HepG2 (cell line): Measurements from ENCODE around the gene SLC48A1. TPM values are rescaled to one million over a fixed set of nuclear protein-coding genes. Genes with fewer than 3 reads are reported as not detected.

ENCODE experiments used
- ATAC-seq: fragments of 200-7000 bp; cut with Tn5 transposase; 3 replicates; pipeline ENCODE4 v1.9.1; 2020; ENCODE audit warnings: mild to moderate bottlenecking, moderate library complexity
- BruUV-seq: library from RNA; stranded (reverse); fragments of 400-500 nt; replicated peaks from 2 replicates; lab custom pipeline; 2021; lab: Mats Ljungman, UMichigan
- CTCF ChIA-PET: fragments of 300-600 bp; formaldehyde crosslinking; extraction: SDS; loops from one replicate; lab custom pipeline; 2021; ENCODE audit warnings: low total read pairs, inconsistent platforms, low intra/inter-chr PET ratio; lab: Yijun Ruan, JAX
- POLR2A ChIA-PET: fragments of 350-600 bp; sonication (Branson Sonifier 250); formaldehyde crosslinking; loops from one replicate; lab custom pipeline; 2020; ENCODE audit warnings: antibody characterized with exemption, inconsistent platforms; lab: Yijun Ruan, JAX
- DNase-seq: peaks from one replicate; pipeline ENCODE4 v3.0.0-alpha.2; 2015; ENCODE audit warnings: low spot score
- FAIRE-seq: peaks from 3 replicates; lab custom pipeline; 2011; peaks lifted over from hg19 to GRCh38; lab: Jason Lieb, UNC
- H2AFZ ChIP-seq: one replicate; pipeline ENCODE4 v1.6.1; 2011; ENCODE audit warnings: low read length, inconsistent platforms
- H3K27ac ChIP-seq: fragments of 300-600 bp; 3 replicates; pipeline ENCODE4 v1.8.0; 2011; ENCODE audit warnings: mixed run types, mild to moderate bottlenecking, mixed read lengths, low read length, inconsistent platforms; ENCODE audit not compliant: insufficient read depth; ENCODE audit errors: extremely low read length
- H3K27me3 ChIP-seq, 2 experiments: fragments of 200-600 bp in 1 of 2; 2 replicates in 1 of 2; 3 replicates in 1 of 2; pipeline versions ENCODE4 v1.6.0 to v1.8.0; 2011; ENCODE audit warnings: low read length in 2 of 2, mild to moderate bottlenecking in 2 of 2, moderate library complexity in 2 of 2, inconsistent platforms in 1 of 2; ENCODE audit not compliant: insufficient read depth in 2 of 2, control insufficient read depth in 1 of 2
- H3K36me3 ChIP-seq, 2 experiments: fragments of 200-600 bp in 1 of 2; replicated peaks in 1 of 2; 2 replicates in 1 of 2; 3 replicates in 1 of 2; pipeline versions ENCODE4 v1.5.1 to v1.8.0; 2011; ENCODE audit warnings: low read length in 2 of 2, inconsistent platforms in 1 of 2; ENCODE audit not compliant: insufficient read depth in 2 of 2, control insufficient read depth in 1 of 2
- H3K4me1 ChIP-seq: 2 replicates; pipeline ENCODE4 v1.5.1; 2012; ENCODE audit warnings: low read length, inconsistent platforms; ENCODE audit not compliant: insufficient read depth
- H3K4me2 ChIP-seq: 2 replicates; pipeline ENCODE4 v1.6.0; 2011; ENCODE audit warnings: low read depth, low read length, inconsistent platforms
- H3K4me3 ChIP-seq, 3 experiments: fragments of 200-600 bp in 1 of 3; sonication (generic), shearing (Covaris generic) in 1 of 3; replicated peaks in 1 of 3; 2 replicates each; pipeline ENCODE4 v1.5.1; 2011 to 2016; ENCODE audit warnings: low read length in 3 of 3, inconsistent platforms in 2 of 3, low read depth in 2 of 3, mild to moderate bottlenecking in 2 of 3, control low read depth in 1 of 3, mixed read lengths in 1 of 3; ENCODE audit not compliant: insufficient read depth in 1 of 3
- H3K79me2 ChIP-seq: one replicate; pipeline ENCODE4 v1.6.1; 2011; ENCODE audit warnings: low read length, inconsistent platforms; ENCODE audit not compliant: insufficient read depth
- H3K9ac ChIP-seq: 2 replicates; pipeline ENCODE4 v1.6.0; 2011; ENCODE audit warnings: mild to moderate bottlenecking, low read depth, low read length, inconsistent platforms; ENCODE audit not compliant: insufficient read depth
- H3K9me3 ChIP-seq: 2 replicates; pipeline ENCODE4 v1.5.1; 2012; ENCODE audit warnings: mild to moderate bottlenecking, low read length
- H4K20me1 ChIP-seq: 2 replicates; pipeline ENCODE4 v1.6.0; 2011; ENCODE audit warnings: inconsistent platforms, mild to moderate bottlenecking, low read length, moderate library complexity; ENCODE audit not compliant: insufficient read depth
- CHD4 ChIP-seq: fragments of 200-600 bp; sonication (generic); IDR thresholded peaks from 2 replicates; pipeline ENCODE4 v1.7.0; 2017; ENCODE audit warnings: mild to moderate bottlenecking, low read length, borderline replicate concordance
- FOXM1 ChIP-seq: sonication (generic); formaldehyde crosslinking; IDR thresholded peaks from 2 replicates; pipeline ENCODE4 v1.5.0; 2020; ENCODE audit warnings: missing genetic modification reagents
- HDAC1 ChIP-seq: sonication (generic); formaldehyde crosslinking; IDR thresholded peaks from 2 replicates; pipeline ENCODE4 v1.5.1; 2020; ENCODE audit warnings: mild to moderate bottlenecking, missing genetic modification reagents
- HNF4A ChIP-seq: sonication (generic); formaldehyde crosslinking; IDR thresholded peaks from 2 replicates; pipeline ENCODE4 v1.4.0; 2020; ENCODE audit warnings: missing genetic modification reagents
- PHF21A ChIP-seq: sonication (generic); formaldehyde crosslinking; IDR thresholded peaks from 2 replicates; pipeline ENCODE4 v1.5.0; 2020; ENCODE audit warnings: mild to moderate bottlenecking, missing genetic modification reagents
- TOPORS ChIP-seq: sonication (generic); formaldehyde crosslinking; IDR thresholded peaks from 2 replicates; pipeline ENCODE4 v1.8.0; 2023; ENCODE audit warnings: mild to moderate bottlenecking, missing genetic modification reagents
- ZFX ChIP-seq: sonication (generic); formaldehyde crosslinking; IDR thresholded peaks from 2 replicates; pipeline ENCODE4 v1.4.0; 2020; ENCODE audit warnings: mild to moderate bottlenecking, low read depth, missing genetic modification reagents, moderate library complexity
- ZFY ChIP-seq: sonication (generic); formaldehyde crosslinking; IDR thresholded peaks from 2 replicates; pipeline ENCODE4 v1.4.0; 2020; ENCODE audit warnings: missing genetic modification reagents
- ZNF234 ChIP-seq: sonication (generic); formaldehyde crosslinking; conservative IDR thresholded peaks from 2 replicates; pipeline ENCODE4 v1.5.1; 2020; ENCODE audit warnings: mild to moderate bottlenecking, missing genetic modification reagents
- ZNF263 ChIP-seq: sonication (generic); formaldehyde crosslinking; IDR thresholded peaks from 2 replicates; pipeline ENCODE4 v1.4.0; 2020; ENCODE audit warnings: missing genetic modification reagents
- ZNF281 ChIP-seq: sonication (generic); formaldehyde crosslinking; IDR thresholded peaks from 2 replicates; pipeline ENCODE4 v1.4.0; 2020; ENCODE audit warnings: missing genetic modification reagents, borderline replicate concordance
- ZNF282 ChIP-seq: fragments of 450-650 bp; IDR thresholded peaks from 2 replicates; pipeline ENCODE4 v1.6.1; 2018; ENCODE audit not compliant: partially characterized antibody
- ZNF770 ChIP-seq: sonication (generic); formaldehyde crosslinking; IDR thresholded peaks from 2 replicates; pipeline ENCODE4 v1.5.0; 2020; ENCODE audit warnings: mild to moderate bottlenecking, missing genetic modification reagents
- WGBS: methylation state at CpG from one replicate; pipeline ENCODE4 v1.1.6; 2017; ENCODE audit warnings: low lambda C conversion rate; 5-methylcytosine and 5-hydroxymethylcytosine counted together
- in situ Hi-C: cut with HindIII; loops from 2 replicates; pipeline ENCODE4 v1.10.0; 2017; ENCODE audit warnings: low pct_unique_long_range_greater_than_20kb; ENCODE audit not compliant: extremely low pct_ligation_motif_present
- intact Hi-C: fragments of 100-400 bp; cut with micrococcal nuclease; formaldehyde crosslinking; loops from one replicate; pipeline ENCODE4 v1.10.0; 2022; ENCODE audit not compliant: unreplicated experiment
- polyA plus RNA-seq, 8 experiments: library from polyadenylated mRNA; depleted of rRNA in 3 of 8; stranded (reverse) in 7 of 8; unstranded in 1 of 8; fragments of >200 nt; fragmentation: Illumina TruSeq in 4 of 8; extraction: Trizol in 4 of 8; gene quantifications; 2 replicates each; pipeline versions ENCODE4 v1.2.1 to v1.2.3, GENCODE V29; 2011 to 2016; ENCODE audit warnings: low read depth in 4 of 8, missing spikeins in 1 of 8, mixed read lengths in 1 of 8; ENCODE audit not compliant: insufficient read depth in 1 of 8
- total RNA-seq, 5 experiments: library from RNA; depleted of rRNA; stranded (reverse); fragments of >200 nt; fragmentation: Illumina TruSeq; extraction: Trizol; gene quantifications; 2 replicates each; pipeline ENCODE4 v1.2.3, GENCODE V29; 2016; ENCODE audit warnings: low read depth in 1 of 5
- TF ChIP-seq, protein P1 (sequence below), 2 experiments: sonication (generic) in 1 of 2; formaldehyde crosslinking in 1 of 2; IDR thresholded peaks; 2 replicates each; pipeline versions ENCODE4 v1.4.0 to v1.6.1; 2018 to 2020; ENCODE audit warnings: missing genetic modification reagents in 2 of 2, borderline replicate concordance in 1 of 2, low read depth in 1 of 2, mild to moderate bottlenecking in 1 of 2, missing biosample characterization in 1 of 2

Gene SLC48A1
- total and polyA plus RNA-seq, 2 of the 13 experiments (the other 11 are each of a cell fraction or from before 2014, with no cell fraction given), result 2.2 to 3.7 TPM

DNA sequence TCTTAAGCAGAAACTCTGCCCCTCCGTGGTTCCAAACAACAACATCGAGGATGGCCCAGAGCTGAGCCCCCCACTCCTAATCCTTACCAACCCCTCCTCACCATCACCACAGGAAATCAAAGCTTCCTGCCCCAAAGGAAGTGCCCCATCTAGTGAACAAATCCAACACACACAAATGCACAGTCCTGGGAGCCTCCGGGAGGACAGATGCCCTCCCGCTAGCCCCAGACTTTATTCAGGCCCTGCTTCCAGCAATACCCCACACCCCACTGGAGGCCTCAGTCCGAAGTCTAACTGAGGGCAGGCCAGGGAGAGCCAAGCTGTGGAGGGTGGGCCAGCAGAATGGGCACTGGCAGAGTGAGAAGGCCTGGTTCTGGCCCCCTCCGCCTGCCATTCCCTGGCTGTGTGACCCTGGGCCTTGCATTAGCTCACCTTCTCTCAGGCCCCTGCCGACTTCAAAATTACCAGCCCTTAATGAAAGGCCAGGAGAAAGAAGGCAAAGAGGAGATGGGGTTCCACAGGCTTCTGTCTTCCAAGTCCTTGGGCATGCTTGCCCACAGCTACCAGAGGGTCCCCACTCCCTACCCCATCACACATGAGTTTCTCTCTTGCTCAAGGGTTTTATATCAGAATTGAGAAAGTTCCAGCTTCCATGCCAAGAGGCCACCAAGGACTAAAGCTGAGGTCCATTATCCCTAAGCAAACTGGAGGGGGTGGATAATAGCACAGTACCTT is 44.4 kb downstream of the SLC48A1 start:
- 32% methylated on average over 5 of the region's 7 CpGs for WGBS
- H3K4me2 ChIP-seq, result peak overlapping the region; percentile 82
- in situ Hi-C loops (no loop called here), intact Hi-C loops (no loop called here)
- POLR2A ChIA-PET, result interaction anchor here (0.8 to 2.0 kb wide), 5 partner anchors 9 to 40 kb away, joined by 3 to 7 read pairs (median 4); no protein-coding TSS in a partner anchor
- BruUV-seq, result no TSS peak
- FAIRE-seq (peak; percentile 72), ATAC-seq (peak; percentile 21), DNase-seq (peak; percentile 50)
- H3K36me3 ChIP-seq, result no peaks in the 10 kb centered on the region
- H2AFZ ChIP-seq, result no peak overlapping the region
- H3K9me3 ChIP-seq, result no peaks in the 10 kb centered on the region
- CTCF ChIA-PET, result interaction anchor here (1.6 kb wide), 1 partner anchor 20 kb away, joined by 4 read pairs; no protein-coding TSS in a partner anchor
- peak overlapping the region in 2 of 3 experiments; percentile 4 to 11; a peak in 3 of 6 replicates for H3K4me3 ChIP-seq
- peaks cover 4% of the 10 kb centered on the region; the same call in 1 of the 2 replicates for H4K20me1 ChIP-seq
- H3K27ac ChIP-seq, result no peak overlapping the region
- peaks cover 52% of the 10 kb centered on the region for H3K4me1 ChIP-seq
- H3K9ac ChIP-seq, result 0 out of 2 replicates have a peak overlapping the region, but pooled peaks have one; percentile 12
- H3K27me3 ChIP-seq, result peaks cover 0 to 8% of the 10 kb centered on the region in 2 experiments; a peak in 3 of 5 replicates
- H3K79me2 ChIP-seq, result no peaks in the 10 kb centered on the region
- TF ChIP-seq, protein P1, sequence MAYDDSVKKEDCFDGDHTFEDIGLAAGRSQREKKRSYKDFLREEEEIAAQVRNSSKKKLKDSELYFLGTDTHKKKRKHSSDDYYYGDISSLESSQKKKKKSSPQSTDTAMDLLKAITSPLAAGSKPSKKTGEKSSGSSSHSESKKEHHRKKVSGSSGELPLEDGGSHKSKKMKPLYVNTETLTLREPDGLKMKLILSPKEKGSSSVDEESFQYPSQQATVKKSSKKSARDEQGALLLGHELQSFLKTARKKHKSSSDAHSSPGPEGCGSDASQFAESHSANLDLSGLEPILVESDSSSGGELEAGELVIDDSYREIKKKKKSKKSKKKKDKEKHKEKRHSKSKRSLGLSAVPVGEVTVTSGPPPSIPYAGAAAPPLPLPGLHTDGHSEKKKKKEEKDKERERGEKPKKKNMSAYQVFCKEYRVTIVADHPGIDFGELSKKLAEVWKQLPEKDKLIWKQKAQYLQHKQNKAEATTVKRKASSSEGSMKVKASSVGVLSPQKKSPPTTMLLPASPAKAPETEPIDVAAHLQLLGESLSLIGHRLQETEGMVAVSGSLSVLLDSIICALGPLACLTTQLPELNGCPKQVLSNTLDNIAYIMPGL (CRISPR knock-in tag; IDR thresholded peaks at IDR 0.05; ENCODE audit: borderline replicate concordance in 1 of 2, low read depth in 1 of 2), result 0 out of 4 replicates have a peak, but pooled peaks of 1 of the 2 experiments have one; percentile 38
- TF ChIP-seq CHD4 (no peak), ZNF281 (0 out of 2 replicates have a peak, but pooled peaks have one; percentile 34), HNF4A (CRISPR knock-in tag) (peak; percentile 72), ZFX (peak; percentile 77), ZNF234 (no peak), ZFY (CRISPR knock-in tag) (peak; percentile 53), ZNF282 (no peak), ZNF263 (CRISPR knock-in tag) (0 out of 2 replicates have a peak, but pooled peaks have one; percentile 18), ZNF770 (CRISPR knock-in tag) (peak; percentile 83), PHF21A (0 out of 2 replicates have a peak, but pooled peaks have one; percentile 24), HDAC1 (no peak), FOXM1 (CRISPR knock-in tag) (no peak), TOPORS (CRISPR knock-in tag) (no peak)
